ENCODE results near the gene AMPD2. TPM values are rescaled to one million over a fixed set of nuclear protein-coding genes. Genes with fewer than 3 reads are reported as not detected.
"Not testable (repeated sequence)": the region's sequence is repeated elsewhere in the genome, so short reads cannot be mapped to it uniquely, and the experiment has no call there.

The AMPD2 gene
- total RNA-seq, 4 donors from 2014 or later: 48.3 to 158 (median 110) TPM

- H3K36me3 ChIP-seq: peaks cover 0 to 36% (median 0%) of the 10 kb centered on the region in 3 donors
- no peak for TF ChIP-seq POLR2A (IDR thresholded peaks at IDR 0.05)
- TF ChIP-seq CTCF (IDR thresholded peaks at IDR 0.05): no peak
- no peak overlapping the region for H3K27ac ChIP-seq
- H3K27me3 ChIP-seq: no peaks in the 10 kb centered on the region
- H3K9me3 ChIP-seq: no peaks in the 10 kb centered on the region
- H3K4me1 ChIP-seq: peaks cover 0 to 18% (median 0%) of the 10 kb centered on the region in 4 donors
- no peak overlapping the region for H3K4me3 ChIP-seq
- no peak for DNase-seq
Measured at GRCh38 chr1:109661391-109661790, 41.8 kb downstream of the AMPD2 start.

GRCh38 chr1:109664671-109665070 lies 45.0 kb downstream of the AMPD2 start:
- TF ChIP-seq CTCF (IDR thresholded peaks at IDR 0.05) (no peak), POLR2A (IDR thresholded peaks at IDR 0.05) (no peak)
- Histone ChIP-seq H3K27ac (no peak overlapping the region), H3K4me1 (peaks cover 0 to 14% (median 2%) of the 10 kb centered on the region in 4 donors), H3K4me3 (no peak overlapping the region), H3K27me3 (no peaks in the 10 kb centered on the region), H3K36me3 (peaks cover 0 to 24% (median 0%) of the 10 kb centered on the region in 3 donors), H3K9me3 (no peaks in the 10 kb centered on the region)
- DNase-seq: no peak

- no peaks in the 10 kb centered on the region for H3K27me3 ChIP-seq
- TF ChIP-seq CTCF (IDR thresholded peaks at IDR 0.05) (no peak), POLR2A (IDR thresholded peaks at IDR 0.05) (no peak)
- peak within 1 kb of the TSS; percentile 36 to 59 (median 54) for H3K4me3 ChIP-seq
- peak within 1 kb of the TSS; percentile 7 to 62 (median 57) for H3K27ac ChIP-seq
- H3K4me1 ChIP-seq: peaks cover 0 to 14% (median 2%) of the 10 kb centered on the region in 4 donors
- no peaks in the 10 kb centered on the region for H3K36me3 ChIP-seq
- DNase-seq: peak; percentile 82 to 95 (median 89)
- H3K9me3 ChIP-seq: no peaks in the 10 kb centered on the region
Measured at GRCh38 chr1:109667452-109668122, 48.0 kb downstream of the AMPD2 start, which contains the start of gene GSTM2. TSS of gene GSTM2 (plus strand) at chr1:109668057. CDS start at chr1:109668116, 59 bp downstream.

- H3K4me1 ChIP-seq: peaks cover 0 to 14% (median 2%) of the 10 kb centered on the region in 4 donors
- TF ChIP-seq POLR2A (IDR thresholded peaks at IDR 0.05) (no peak), CTCF (IDR thresholded peaks at IDR 0.05) (no peak)
- H3K27me3 ChIP-seq: no peaks in the 10 kb centered on the region
- no peak for DNase-seq
- no peaks in the 10 kb centered on the region for H3K9me3 ChIP-seq
- peak overlapping the region in 3 of 4 donors; percentile 57 to 62 (median 57) for H3K27ac ChIP-seq
- peaks cover 0 to 2% (median 0%) of the 10 kb centered on the region in 3 donors for H3K36me3 ChIP-seq
- peak overlapping the region; percentile 36 to 59 (median 54) for H3K4me3 ChIP-seq
Measured at GRCh38 chr1:109668123-109668775, 48.6 kb downstream of the AMPD2 start.

GRCh38 chr1:109669246-109669948 lies 49.8 kb downstream of the AMPD2 start:
- peak in 2 of 3 donors; percentile 46 to 69 for DNase-seq
- peak overlapping the region in 1 of 4 donors; percentile 16 for H3K4me3 ChIP-seq
- H3K36me3 ChIP-seq: peaks cover 0 to 5% (median 0%) of the 10 kb centered on the region in 3 donors
- H3K27ac ChIP-seq: peak overlapping the region in 2 of 4 donors; percentile 14 to 68
- H3K4me1 ChIP-seq: peaks cover 0 to 14% (median 2%) of the 10 kb centered on the region in 4 donors
- TF ChIP-seq POLR2A (IDR thresholded peaks at IDR 0.05): no peak
- TF ChIP-seq CTCF (IDR thresholded peaks at IDR 0.05): no peak
- H3K9me3 ChIP-seq: no peaks in the 10 kb centered on the region
- no peaks in the 10 kb centered on the region for H3K27me3 ChIP-seq

- Histone ChIP-seq H3K27ac (peak overlapping the region in 1 of 4 donors; percentile 39), H3K4me1 (peaks cover 0 to 14% (median 2%) of the 10 kb centered on the region in 4 donors)
- not testable (repeated sequence) for H3K9me3 ChIP-seq, H3K36me3 ChIP-seq, H3K27me3 ChIP-seq, H3K4me3 ChIP-seq, DNase-seq
Measured at GRCh38 chr1:109669949-109670302, 50.3 kb downstream of the AMPD2 start.
